Gastrocnemius medialis (tissue), 4 donors: ENCODE measurements around the gene COX7B2.

Source experiments
- CTCF ChIP-seq, 5 experiments: fragments of 450-650 bp in 3 of 5; fragments of 200-600 bp in 2 of 5; sonication (generic) in 2 of 5; IDR thresholded peaks in 4 of 5; conservative IDR thresholded peaks in 1 of 5; 1 replicate in 4 of 5; 2 replicates in 1 of 5; pipeline ENCODE4 v1.5.1; 2016 to 2019; ENCODE audit warnings: antibody characterized with exemption in 5 of 5, mild to moderate bottlenecking in 3 of 5, moderate library complexity in 3 of 5
- POLR2A ChIP-seq, 2 donors: fragments of 450-650 bp; IDR thresholded peaks; one replicate each; pipeline ENCODE4 v1.6.1; 2017; ENCODE audit warnings: antibody characterized with exemption in 2 of 2, mild to moderate bottlenecking in 2 of 2, moderate library complexity in 2 of 2

GRCh38 chr4:46839128-46839527 lies 69.9 kb downstream of the COX7B2 start:
- TF ChIP-seq CTCF (IDR thresholded peaks at IDR 0.05 in 4 of 5, conservative IDR thresholded peaks at IDR 0.05 in 1 of 5) (no peak), POLR2A (IDR thresholded peaks at IDR 0.05) (no peak)
